Ascending aorta (tissue), 2 donors: ENCODE results near the gene NT5C1B. TPM values are rescaled to one million over a fixed set of nuclear protein-coding genes. Genes with fewer than 3 reads are reported as not detected.

Experiments
- DNase-seq, 2 donors: peaks; one replicate each; pipeline ENCODE4 v3.0.0-alpha.2; 2019; ENCODE audit warnings: low spot score in 2 of 2
- H3K27ac ChIP-seq, 2 donors: fragments of 200-600 bp; sonication (generic); one replicate each; pipeline ENCODE4 v1.5.1; 2016 to 2017; ENCODE audit warnings: mild to moderate bottlenecking in 1 of 2
- H3K27me3 ChIP-seq: fragments of 200-600 bp; sonication (generic); one replicate; pipeline ENCODE4 v1.5.1; 2017
- H3K36me3 ChIP-seq, 2 donors: fragments of 200-600 bp; sonication (generic); one replicate each; pipeline ENCODE4 v1.5.1; 2016
- H3K4me1 ChIP-seq, 2 donors: fragments of 200-600 bp; sonication (generic); one replicate each; pipeline ENCODE4 v1.5.1; 2016 to 2017; ENCODE audit warnings: mild to moderate bottlenecking in 1 of 2
- H3K4me3 ChIP-seq, 2 donors: fragments of 200-600 bp; sonication (generic); one replicate each; pipeline ENCODE4 v1.5.1; 2016 to 2017; ENCODE audit warnings: mild to moderate bottlenecking in 1 of 2
- H3K9me3 ChIP-seq, 2 donors: fragments of 200-600 bp; sonication (generic); one replicate each; pipeline ENCODE4 v1.5.1; 2016
- intact Hi-C: fragments of 100-400 bp; cut with DNase I; formaldehyde crosslinking; loops from one replicate; pipeline ENCODE4 v1.15.1; 2023
- total RNA-seq: library from RNA; depleted of rRNA; stranded (reverse); fragments of >200 nt; gene quantifications from one replicate; pipeline ENCODE4 v1.1.0, GENCODE V29; 2016
- TF ChIP-seq, protein P1 (sequence below), 3 experiments: fragments of 200-600 bp in 2 of 3; fragments of 450-650 bp in 1 of 3; sonication (generic) in 2 of 3; IDR thresholded peaks; one replicate each; pipeline ENCODE4 v1.5.1; 2016 to 2019; ENCODE audit warnings: antibody characterized with exemption in 3 of 3, mild to moderate bottlenecking in 1 of 3, moderate library complexity in 1 of 3

The NT5C1B gene
- total RNA-seq, 1 donor from 2014 or later, result not detected

DNA sequence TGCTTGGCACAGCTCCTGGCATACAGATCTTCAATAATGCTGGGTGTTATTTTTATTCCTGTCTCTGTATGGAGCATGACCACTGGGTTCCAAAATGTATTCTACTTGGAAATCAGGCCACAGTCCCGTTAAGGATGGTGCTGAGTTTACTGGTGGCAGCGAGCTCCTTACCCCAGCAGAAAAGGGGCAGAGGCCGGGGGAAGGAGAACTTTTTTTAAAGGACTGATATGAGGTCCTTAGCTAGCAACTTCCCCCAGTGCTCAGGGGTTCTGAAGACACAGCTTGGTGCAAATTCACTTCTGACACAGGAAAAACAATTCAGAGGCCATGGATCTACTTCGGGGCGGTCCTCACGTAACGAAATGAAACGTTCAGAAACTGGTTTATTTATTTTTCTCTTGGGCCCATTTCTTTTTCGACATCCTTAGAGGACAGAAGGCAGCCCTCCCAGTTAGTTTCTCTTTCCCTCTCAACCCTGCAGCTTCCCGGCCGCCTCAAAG lies 29.8 kb downstream of the NT5C1B start:
- Histone ChIP-seq H3K4me3 (peak overlapping the region; percentile 78 to 90), H3K4me1 (peaks cover 5 to 25% of the 10 kb centered on the region in 2 donors)
- intact Hi-C loops, result loop anchor here (2.0 to 5.0 kb wide), 5 partner anchors 39 to 1343 kb away; partner anchors contain the start of gene TTC32

DNA sequence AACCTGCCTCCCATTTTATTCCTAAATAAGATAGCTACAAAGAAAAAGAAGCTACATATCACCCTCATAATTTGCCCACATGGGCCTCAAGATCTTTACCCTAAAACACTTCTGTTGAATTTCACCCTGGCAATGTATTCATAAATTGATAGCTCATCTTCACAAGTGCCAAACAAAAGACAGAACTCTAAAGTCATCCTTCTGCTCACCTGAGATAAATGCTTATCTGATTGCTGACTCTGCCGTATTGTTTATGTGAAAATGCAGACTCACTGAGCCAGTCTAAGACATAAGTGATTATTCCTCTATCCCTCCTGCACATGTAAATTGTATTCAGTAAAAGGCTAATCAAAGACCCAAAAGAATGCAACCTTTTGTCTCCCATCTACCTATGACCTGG lies 30.9 kb downstream of the NT5C1B start:
- Histone ChIP-seq H3K9me3 (no peaks in the 10 kb centered on the region), H3K4me3 (peak overlapping the region in 1 of 2 donors; percentile 32), H3K4me1 (peaks cover 5 to 25% of the 10 kb centered on the region in 2 donors), H3K36me3 (peaks cover 6 to 15% of the 10 kb centered on the region in 2 donors), H3K27me3 (no peaks in the 10 kb centered on the region), H3K27ac (peak overlapping the region in 1 of 2 donors; percentile 28)
- TF ChIP-seq, protein P1, sequence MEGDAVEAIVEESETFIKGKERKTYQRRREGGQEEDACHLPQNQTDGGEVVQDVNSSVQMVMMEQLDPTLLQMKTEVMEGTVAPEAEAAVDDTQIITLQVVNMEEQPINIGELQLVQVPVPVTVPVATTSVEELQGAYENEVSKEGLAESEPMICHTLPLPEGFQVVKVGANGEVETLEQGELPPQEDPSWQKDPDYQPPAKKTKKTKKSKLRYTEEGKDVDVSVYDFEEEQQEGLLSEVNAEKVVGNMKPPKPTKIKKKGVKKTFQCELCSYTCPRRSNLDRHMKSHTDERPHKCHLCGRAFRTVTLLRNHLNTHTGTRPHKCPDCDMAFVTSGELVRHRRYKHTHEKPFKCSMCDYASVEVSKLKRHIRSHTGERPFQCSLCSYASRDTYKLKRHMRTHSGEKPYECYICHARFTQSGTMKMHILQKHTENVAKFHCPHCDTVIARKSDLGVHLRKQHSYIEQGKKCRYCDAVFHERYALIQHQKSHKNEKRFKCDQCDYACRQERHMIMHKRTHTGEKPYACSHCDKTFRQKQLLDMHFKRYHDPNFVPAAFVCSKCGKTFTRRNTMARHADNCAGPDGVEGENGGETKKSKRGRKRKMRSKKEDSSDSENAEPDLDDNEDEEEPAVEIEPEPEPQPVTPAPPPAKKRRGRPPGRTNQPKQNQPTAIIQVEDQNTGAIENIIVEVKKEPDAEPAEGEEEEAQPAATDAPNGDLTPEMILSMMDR (IDR thresholded peaks at IDR 0.05), result no peak
- no peak for DNase-seq
- intact Hi-C loops, result no loop called here

More for the DNA sequence above, 29.8 kb downstream of the NT5C1B start:
- no peak for DNase-seq
- TF ChIP-seq, protein P1 (IDR thresholded peaks at IDR 0.05), result no peak
- H3K9me3 ChIP-seq, result no peaks in the 10 kb centered on the region
- no peaks in the 10 kb centered on the region for H3K27me3 ChIP-seq
- H3K27ac ChIP-seq, result peak overlapping the region; percentile 93 to 95
- H3K36me3 ChIP-seq, result peaks cover 6 to 10% of the 10 kb centered on the region in 2 donors

DNA sequence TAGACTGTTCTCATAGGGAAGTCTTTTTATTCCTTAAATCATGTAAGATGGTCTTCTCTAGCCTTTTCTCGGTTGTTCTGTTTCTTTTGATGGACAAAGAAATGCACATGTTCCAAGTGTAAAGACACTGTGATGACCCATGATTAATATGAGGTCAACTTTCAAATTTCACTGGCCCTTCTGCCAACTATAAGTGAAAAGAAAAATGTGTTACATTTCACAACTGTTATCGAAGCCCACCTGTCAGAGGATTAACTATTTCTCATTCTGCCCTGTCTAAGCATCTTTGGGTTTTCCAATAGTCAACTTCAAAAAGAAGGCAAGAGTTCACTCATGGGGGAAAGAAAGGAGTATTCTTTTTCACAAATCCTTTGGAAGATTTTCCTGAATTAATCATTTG lies 32.2 kb downstream of the NT5C1B start:
- Histone ChIP-seq H3K9me3 (no peaks in the 10 kb centered on the region), H3K27ac (no peak overlapping the region), H3K4me1 (peaks cover 5 to 33% of the 10 kb centered on the region in 2 donors), H3K36me3 (peaks cover 6 to 21% of the 10 kb centered on the region in 2 donors), H3K27me3 (no peaks in the 10 kb centered on the region), H3K4me3 (no peak overlapping the region)
- DNase-seq, result no peak
- intact Hi-C loops, result no loop called here
- TF ChIP-seq, protein P1 (IDR thresholded peaks at IDR 0.05), result no peak

DNA sequence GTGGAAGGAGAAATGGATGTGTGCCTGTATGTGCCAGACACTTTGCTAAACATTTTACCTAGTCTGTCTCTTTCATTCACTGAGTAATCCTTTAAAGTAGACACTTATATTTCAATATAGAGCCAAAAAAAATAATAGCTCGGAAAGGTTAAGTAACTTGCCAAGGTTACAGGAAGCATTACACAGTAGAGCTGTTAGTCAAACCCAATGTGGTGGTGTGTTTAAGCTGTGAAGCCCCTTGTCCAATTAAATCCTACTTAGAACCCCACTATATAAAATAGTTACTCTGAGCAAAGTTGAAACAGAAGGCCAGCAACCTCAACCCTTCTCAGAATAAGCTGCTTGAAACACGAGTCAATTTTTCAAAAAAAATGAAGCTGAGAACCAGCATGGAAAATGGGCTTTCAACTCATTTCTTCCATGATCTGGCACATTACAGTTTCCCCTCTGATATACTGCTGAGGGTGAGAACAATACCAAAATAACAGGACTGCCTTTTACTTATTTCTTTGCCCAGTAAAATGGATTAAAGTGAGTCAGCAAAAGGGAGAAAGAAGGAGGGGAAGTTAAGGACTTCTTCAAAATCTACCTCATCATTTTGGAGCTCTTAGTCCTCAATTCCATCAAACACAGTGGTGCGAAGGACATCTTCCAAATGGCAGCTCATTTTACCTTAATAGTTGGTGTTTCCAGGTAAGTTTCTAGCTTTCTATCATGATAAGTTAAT lies 36.9 kb downstream of the NT5C1B start:
- intact Hi-C loops, result no loop called here
- DNase-seq, result no peak
- Histone ChIP-seq H3K9me3 (no peaks in the 10 kb centered on the region), H3K27ac (no peak overlapping the region), H3K4me1 (peaks cover 0 to 25% of the 10 kb centered on the region in 2 donors), H3K4me3 (peak overlapping the region in 1 of 2 donors; percentile 1), H3K27me3 (no peaks in the 10 kb centered on the region), H3K36me3 (peaks cover 6 to 21% of the 10 kb centered on the region in 2 donors)
- TF ChIP-seq, protein P1 (IDR thresholded peaks at IDR 0.05), result no peak

DNA sequence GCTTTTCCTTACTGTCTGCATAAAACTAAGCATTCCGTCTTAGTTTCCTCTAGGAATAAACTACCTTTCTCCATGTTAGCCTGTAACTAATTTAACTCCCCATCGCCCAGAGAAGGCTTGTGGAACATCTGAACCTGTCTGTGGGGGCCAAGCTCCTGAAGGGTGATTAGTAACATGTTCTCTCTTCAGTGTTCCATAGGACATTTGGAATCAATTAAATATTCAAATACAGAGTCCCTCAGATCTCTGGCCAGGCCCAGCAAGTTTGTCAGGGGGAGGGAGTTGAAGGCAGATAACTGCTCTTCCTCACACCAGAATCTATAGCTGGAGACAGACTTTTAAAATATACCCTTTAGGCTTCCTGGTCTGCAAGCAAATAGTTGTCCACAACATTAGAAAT lies 37.7 kb downstream of the NT5C1B start:
- TF ChIP-seq, protein P1 (IDR thresholded peaks at IDR 0.05), result no peak
- H3K27ac ChIP-seq, result no peak overlapping the region
- no peak for DNase-seq
- H3K36me3 ChIP-seq, result peaks cover 6 to 21% of the 10 kb centered on the region in 2 donors
- H3K4me1 ChIP-seq, result peaks cover 0 to 21% of the 10 kb centered on the region in 2 donors
- intact Hi-C loops, result no loop called here
- H3K27me3 ChIP-seq, result no peaks in the 10 kb centered on the region
- no peak overlapping the region for H3K4me3 ChIP-seq
- H3K9me3 ChIP-seq, result no peaks in the 10 kb centered on the region
